RPMI7951 (cell line): Measurements from ENCODE around the gene LNPEP. TPM values are rescaled to one million over a fixed set of nuclear protein-coding genes. Genes with fewer than 3 reads are reported as not detected.
A peak's percentile ranks its signal among the peaks of the same experiment; 100 is the strongest.

ENCODE experiments used
- DNase-seq: peaks from one replicate; pipeline ENCODE4 v3.0.0-alpha.2; 2012; ENCODE audit warnings: low read depth
- total RNA-seq: library from RNA; depleted of rRNA; stranded (reverse); fragments of >200 nt; shearing (Covaris generic); gene quantifications from 2 replicates; pipeline ENCODE4 v1.2.3, GENCODE V29; 2014

LNPEP gene
- total RNA-seq, 1 experiment from 2014 or later = 22.3 TPM

- no peak for DNase-seq
Measured at GRCh38 chr5:96999856-97000255, 64.0 kb downstream of the LNPEP start.

- no peak for DNase-seq
Measured at GRCh38 chr5:97000391-97000790, 64.5 kb downstream of the LNPEP start.

- no peak for DNase-seq
Measured at GRCh38 chr5:97002983-97003382, 67.1 kb downstream of the LNPEP start.

- DNase-seq = no peak
Measured at GRCh38 chr5:97004423-97005060, 68.7 kb downstream of the LNPEP start.

- no peak for DNase-seq
Measured at GRCh38 chr5:97006454-97007060, 70.7 kb downstream of the LNPEP start.

- no peak for DNase-seq
Measured at GRCh38 chr5:97009212-97009898, 73.5 kb downstream of the LNPEP start.

- no peak for DNase-seq
Measured at GRCh38 chr5:97009921-97010320, 74.0 kb downstream of the LNPEP start.

GRCh38 chr5:97010606-97011005 is 74.7 kb downstream of the LNPEP start:
- DNase-seq = no peak

- no peak for DNase-seq
Measured at GRCh38 chr5:97011567-97011966, 75.7 kb downstream of the LNPEP start.

- no peak for DNase-seq
Measured at GRCh38 chr5:97019435-97020117, 83.7 kb downstream of the LNPEP start.

- no peak for DNase-seq
Measured at GRCh38 chr5:97021416-97021815, 85.5 kb downstream of the LNPEP start.

- no peak for DNase-seq
Measured at GRCh38 chr5:97022898-97023297, 87.0 kb downstream of the LNPEP start.

- DNase-seq = no peak
Measured at GRCh38 chr5:97026721-97027120, 90.8 kb downstream of the LNPEP start.

- DNase-seq = no peak
Measured at GRCh38 chr5:97037819-97038218, 101.9 kb downstream of the LNPEP start.

GRCh38 chr5:97041239-97041638 is 105.4 kb downstream of the LNPEP start:
- DNase-seq = no peak

- DNase-seq = no peak
Measured at GRCh38 chr5:97042996-97043395, 107.1 kb downstream of the LNPEP start.

- no peak for DNase-seq
Measured at GRCh38 chr5:97043511-97043910, 107.6 kb downstream of the LNPEP start.

GRCh38 chr5:97044052-97044451 is 108.2 kb downstream of the LNPEP start:
- peak; percentile 35 for DNase-seq

GRCh38 chr5:97046270-97046982 is 110.5 kb downstream of the LNPEP start:
- peak; percentile 58 for DNase-seq

- DNase-seq = no peak
Measured at GRCh38 chr5:97047076-97047475, 111.2 kb downstream of the LNPEP start.

- no peak for DNase-seq
Measured at GRCh38 chr5:97049175-97049574, 113.3 kb downstream of the LNPEP start.

GRCh38 chr5:97056263-97056662 is 120.4 kb downstream of the LNPEP start:
- no peak for DNase-seq
